ENCODE results near the gene THAP12. TPM values are rescaled to one million over a fixed set of nuclear protein-coding genes. Genes with fewer than 3 reads are reported as not detected.

THAP12 gene
- total RNA-seq, 2 donors from 2014 or later: 39.6 to 46.2 TPM

DNA sequence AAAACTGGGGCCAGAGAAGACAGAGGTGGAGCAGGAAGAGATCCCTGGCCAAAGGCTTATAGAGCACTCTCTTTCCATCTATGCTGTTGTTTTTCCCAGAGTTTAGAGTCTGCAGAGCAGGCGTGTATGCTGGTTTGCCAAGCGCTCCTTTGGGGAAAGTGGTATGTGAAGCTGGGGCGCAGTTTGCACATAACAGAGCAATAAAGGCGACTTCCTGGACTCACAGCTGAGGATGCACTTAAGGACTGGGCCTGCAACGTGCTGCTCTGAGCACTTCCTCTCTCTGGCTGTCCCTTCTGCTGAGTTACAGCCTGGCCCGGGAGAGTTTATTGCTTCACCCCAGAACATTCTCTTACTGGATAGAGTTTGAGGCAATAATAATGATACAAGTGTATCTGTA, 41.7 kb downstream of the THAP12 start:
- Histone ChIP-seq H3K4me1 (ENCODE audit: control insufficient read depth, insufficient read depth, low read length) (no peaks in the 10 kb centered on the region), H3K36me3 (ENCODE audit: control insufficient read depth, insufficient read depth, low read length) (no peaks in the 10 kb centered on the region), H3K9me3 (ENCODE audit: control insufficient read depth, low read length) (peaks cover 25% of the 10 kb centered on the region), H3K9ac (ENCODE audit: extremely low read depth, low read length, poor library complexity, severe bottlenecking) (no peak overlapping the region), H3K4me3 (ENCODE audit: low read length) (no peak overlapping the region), H3K27ac (ENCODE audit: low read depth, low read length) (no peak overlapping the region), H3K27me3 (ENCODE audit: control insufficient read depth, insufficient read depth, low read length, poor library complexity, severe bottlenecking) (no peaks in the 10 kb centered on the region)
- Mint-ChIP-seq H3K4me1 (no peaks in the 10 kb centered on the region), H3K36me3 (ENCODE audit: low read depth) (peaks cover 2% of the 10 kb centered on the region), H3K4me3 (no peak overlapping the region), H3K9me3 (peaks cover 27% of the 10 kb centered on the region), H3K27me3 (ENCODE audit: insufficient read depth) (peaks cover 5% of the 10 kb centered on the region), H3K27ac (no peak overlapping the region)
- WGBS, 2 experiments (ENCODE audit: insufficient coverage in 1 of 2, insufficient read length in 1 of 2): 84 to 96% methylated on average over 5 to 6 of the region's 6 CpGs
- DNase-seq: no peak
- TF ChIP-seq, protein P1, sequence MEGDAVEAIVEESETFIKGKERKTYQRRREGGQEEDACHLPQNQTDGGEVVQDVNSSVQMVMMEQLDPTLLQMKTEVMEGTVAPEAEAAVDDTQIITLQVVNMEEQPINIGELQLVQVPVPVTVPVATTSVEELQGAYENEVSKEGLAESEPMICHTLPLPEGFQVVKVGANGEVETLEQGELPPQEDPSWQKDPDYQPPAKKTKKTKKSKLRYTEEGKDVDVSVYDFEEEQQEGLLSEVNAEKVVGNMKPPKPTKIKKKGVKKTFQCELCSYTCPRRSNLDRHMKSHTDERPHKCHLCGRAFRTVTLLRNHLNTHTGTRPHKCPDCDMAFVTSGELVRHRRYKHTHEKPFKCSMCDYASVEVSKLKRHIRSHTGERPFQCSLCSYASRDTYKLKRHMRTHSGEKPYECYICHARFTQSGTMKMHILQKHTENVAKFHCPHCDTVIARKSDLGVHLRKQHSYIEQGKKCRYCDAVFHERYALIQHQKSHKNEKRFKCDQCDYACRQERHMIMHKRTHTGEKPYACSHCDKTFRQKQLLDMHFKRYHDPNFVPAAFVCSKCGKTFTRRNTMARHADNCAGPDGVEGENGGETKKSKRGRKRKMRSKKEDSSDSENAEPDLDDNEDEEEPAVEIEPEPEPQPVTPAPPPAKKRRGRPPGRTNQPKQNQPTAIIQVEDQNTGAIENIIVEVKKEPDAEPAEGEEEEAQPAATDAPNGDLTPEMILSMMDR (conservative IDR thresholded peaks at IDR 0.05): no peak

DNA sequence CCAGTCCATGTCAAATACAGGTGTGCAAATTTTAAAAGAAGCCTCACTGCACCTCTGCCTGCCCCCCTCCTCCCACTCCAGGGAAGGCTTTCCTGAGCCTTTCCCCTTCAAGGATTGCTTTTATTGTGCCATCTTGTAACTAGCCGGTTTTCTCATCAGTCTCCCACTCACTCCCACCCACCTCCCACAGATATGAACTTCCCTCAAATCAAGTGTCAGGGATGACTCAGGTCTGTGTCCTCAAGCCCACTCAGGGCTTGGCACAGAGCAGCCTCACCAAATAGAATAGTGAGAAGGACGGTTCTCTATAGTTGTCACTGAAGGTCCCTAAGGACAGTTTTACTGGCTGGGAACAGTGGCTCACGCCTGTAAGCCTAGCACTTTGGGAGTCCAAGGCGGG, 43.0 kb downstream of the THAP12 start:
- no peak overlapping the region for H3K4me3 Mint-ChIP-seq
- H3K4me1 Mint-ChIP-seq: no peaks in the 10 kb centered on the region

DNA sequence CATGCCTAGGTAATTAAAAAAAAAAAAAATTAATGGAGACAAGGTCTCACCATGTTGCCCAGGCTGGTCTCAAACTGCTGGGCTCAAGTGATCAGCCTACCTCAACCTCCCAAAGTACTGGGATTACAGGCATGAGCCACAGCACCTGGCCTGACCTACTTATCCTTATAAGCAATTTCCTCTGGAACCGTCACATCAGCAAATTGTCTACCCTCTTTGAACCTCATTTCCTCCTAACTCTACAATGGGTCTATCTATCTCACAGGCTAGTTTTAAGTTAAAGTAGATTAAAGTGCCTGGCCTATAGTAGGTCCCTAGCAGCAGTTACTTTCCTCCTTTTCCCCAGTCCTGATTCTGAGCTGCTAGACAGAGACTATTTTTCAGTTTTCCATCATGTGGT, 43.5 kb downstream of the THAP12 start:
- Histone ChIP-seq H3K36me3 (ENCODE audit: control insufficient read depth, insufficient read depth, low read length) (no peaks in the 10 kb centered on the region), H3K4me1 (ENCODE audit: control insufficient read depth, insufficient read depth, low read length) (no peaks in the 10 kb centered on the region), H3K9me3 (ENCODE audit: control insufficient read depth, low read length) (peaks cover 32% of the 10 kb centered on the region), H3K9ac (ENCODE audit: extremely low read depth, low read length, poor library complexity, severe bottlenecking) (no peak overlapping the region), H3K4me3 (ENCODE audit: low read length) (no peak overlapping the region), H3K27me3 (ENCODE audit: control insufficient read depth, insufficient read depth, low read length, poor library complexity, severe bottlenecking) (no peaks in the 10 kb centered on the region), H3K27ac (ENCODE audit: low read depth, low read length) (no peak overlapping the region)
- TF ChIP-seq, protein P1 (conservative IDR thresholded peaks at IDR 0.05): no peak
- H3K27me3 Mint-ChIP-seq (ENCODE audit: insufficient read depth): peaks cover 8% of the 10 kb centered on the region
- 85% methylated on average over 1 of the region's 1 CpG; no CpG with 5 or more reads in 1 of the 2 experiments for WGBS, 2 experiments (ENCODE audit: insufficient coverage in 1 of 2, insufficient read length in 1 of 2)
- H3K36me3 Mint-ChIP-seq (ENCODE audit: low read depth): peaks cover 2% of the 10 kb centered on the region
- peaks cover 39% of the 10 kb centered on the region for H3K9me3 Mint-ChIP-seq
- DNase-seq: no peak
- no peak overlapping the region for H3K4me3 Mint-ChIP-seq
- H3K27ac Mint-ChIP-seq: no peak overlapping the region
- H3K4me1 Mint-ChIP-seq: no peaks in the 10 kb centered on the region

More for the DNA sequence above, 43.0 kb downstream of the THAP12 start:
- DNase-seq: no peak
- Histone ChIP-seq H3K4me1 (ENCODE audit: control insufficient read depth, insufficient read depth, low read length) (no peaks in the 10 kb centered on the region), H3K27ac (ENCODE audit: low read depth, low read length) (no peak overlapping the region), H3K9me3 (ENCODE audit: control insufficient read depth, low read length) (peaks cover 32% of the 10 kb centered on the region), H3K27me3 (ENCODE audit: control insufficient read depth, insufficient read depth, low read length, poor library complexity, severe bottlenecking) (no peaks in the 10 kb centered on the region), H3K36me3 (ENCODE audit: control insufficient read depth, insufficient read depth, low read length) (no peaks in the 10 kb centered on the region), H3K4me3 (ENCODE audit: low read length) (no peak overlapping the region), H3K9ac (ENCODE audit: extremely low read depth, low read length, poor library complexity, severe bottlenecking) (no peak overlapping the region)
- TF ChIP-seq, protein P1 (conservative IDR thresholded peaks at IDR 0.05): no peak
- Mint-ChIP-seq H3K27ac (no peak overlapping the region), H3K36me3 (ENCODE audit: low read depth) (peaks cover 2% of the 10 kb centered on the region), H3K27me3 (ENCODE audit: insufficient read depth) (peaks cover 8% of the 10 kb centered on the region), H3K9me3 (peaks cover 38% of the 10 kb centered on the region)
- WGBS, 2 experiments (ENCODE audit: insufficient coverage in 1 of 2, insufficient read length in 1 of 2): 86 to 100% methylated on average over 3 to 4 of the region's 4 CpGs

All from endodermal cell (in vitro differentiated cells).